Measurements from ENCODE around the gene BMF. TPM values are rescaled to one million over a fixed set of nuclear protein-coding genes. Genes with fewer than 3 reads are reported as not detected.

Gene BMF
- total and polyA plus RNA-seq, 9 donors = 7.5 to 15.3 (median 12.0) TPM

DNA sequence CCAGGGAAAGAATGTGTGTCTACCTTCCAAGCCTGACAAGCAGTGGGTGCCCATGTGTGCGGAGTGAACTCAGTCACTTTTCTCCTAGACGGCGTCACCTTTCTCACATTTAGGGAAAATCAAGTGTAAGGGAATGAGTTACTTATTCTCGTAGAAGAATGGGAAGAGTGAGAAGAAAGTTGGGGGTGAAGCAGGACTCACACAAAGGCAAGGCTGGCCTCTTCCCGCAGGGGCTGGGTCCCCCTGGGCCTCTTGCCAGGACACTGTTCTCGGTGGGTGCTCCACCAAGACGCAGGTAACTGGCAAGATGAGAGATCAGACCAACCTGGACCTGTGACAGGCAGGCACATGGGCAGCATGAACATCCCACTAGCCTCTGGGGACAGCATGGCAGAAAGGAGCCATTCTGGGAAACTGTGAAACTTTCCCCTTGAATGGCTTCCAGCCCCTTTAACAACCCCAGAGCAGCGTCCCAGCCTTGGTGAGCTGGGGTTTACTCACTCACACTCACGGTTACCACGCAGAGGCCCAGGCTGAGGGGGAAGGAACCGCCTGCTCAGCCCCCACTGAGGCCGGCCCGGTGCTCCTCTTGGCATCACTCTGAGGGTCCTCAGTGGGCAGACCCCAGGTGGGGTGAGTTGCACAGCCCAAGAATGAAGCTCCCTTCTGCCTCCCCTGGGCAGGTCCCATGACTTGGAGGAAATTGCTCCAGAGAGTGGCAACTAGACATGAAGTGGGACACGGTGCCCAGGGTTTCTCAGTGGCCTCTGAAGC, 54.7 kb downstream of the BMF start:
- Histone ChIP-seq H3K9me3 (replicated peaks; ENCODE audit: control insufficient read depth, low read depth, low read length) (no peaks in the 10 kb centered on the region), H3K4me3 (ENCODE audit: low read length) (no peak overlapping the region), H3K27me3 (ENCODE audit: control insufficient read depth, insufficient read depth, low read length) (no peaks in the 10 kb centered on the region), H3K4me1 (ENCODE audit: control insufficient read depth, insufficient read depth, low read length) (peaks cover 44% of the 10 kb centered on the region), H3K27ac (ENCODE audit: low read length) (no peak overlapping the region), H3K36me3 (ENCODE audit: control insufficient read depth, insufficient read depth, low read length) (no peaks in the 10 kb centered on the region)
- 46% methylated on average over 10 of the region's 14 CpGs for WGBS (ENCODE audit: insufficient coverage)
- no peak for DNase-seq

DNA sequence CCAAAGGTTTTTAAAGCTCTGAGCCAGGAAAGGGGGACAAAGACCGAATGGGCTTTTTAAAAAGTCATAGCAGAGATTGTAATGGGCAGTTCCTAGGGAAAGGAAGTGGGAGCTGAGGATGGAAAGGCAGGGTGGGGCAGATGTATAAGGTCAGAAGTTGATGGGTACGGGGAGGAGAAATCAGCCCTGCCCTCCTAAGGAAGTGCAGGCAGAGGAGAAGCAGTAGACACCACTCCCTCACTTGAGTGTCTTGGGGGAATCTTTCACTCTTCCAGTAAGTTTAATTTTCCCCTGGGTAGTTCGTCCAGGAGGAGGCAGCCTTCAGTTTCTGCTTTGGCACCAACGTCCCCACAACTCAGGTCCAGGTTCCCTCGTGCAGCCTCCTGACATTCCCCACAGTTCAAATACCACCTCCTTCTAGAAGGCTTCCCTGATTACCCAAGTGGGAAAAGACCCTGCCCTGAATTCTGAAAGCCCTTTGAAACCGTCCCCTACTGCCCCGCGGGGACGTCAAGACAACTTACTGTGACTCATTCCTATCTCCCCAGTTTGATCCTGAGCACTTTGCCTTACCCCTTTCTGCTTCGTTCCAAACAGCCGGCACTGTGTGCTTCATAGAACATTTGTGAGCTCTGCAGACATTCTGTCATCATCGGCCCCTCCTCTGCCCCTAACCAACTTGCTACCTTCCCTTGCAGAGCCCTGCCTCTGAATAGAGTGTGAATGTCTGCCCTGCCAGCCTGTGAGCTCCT, 55.4 kb downstream of the BMF start:
- no peak for DNase-seq
- H3K9me3 ChIP-seq (replicated peaks; ENCODE audit: control insufficient read depth, low read depth, low read length) = no peaks in the 10 kb centered on the region
- H3K4me1 ChIP-seq (ENCODE audit: control insufficient read depth, insufficient read depth, low read length) = peaks cover 52% of the 10 kb centered on the region
- H3K4me3 ChIP-seq (ENCODE audit: low read length) = no peak overlapping the region
- H3K27ac ChIP-seq (ENCODE audit: low read length) = no peak overlapping the region
- no peaks in the 10 kb centered on the region for H3K36me3 ChIP-seq (ENCODE audit: control insufficient read depth, insufficient read depth, low read length)
- 66% methylated on average over 11 of the region's 12 CpGs for WGBS (ENCODE audit: insufficient coverage)
- no peaks in the 10 kb centered on the region for H3K27me3 ChIP-seq (ENCODE audit: control insufficient read depth, insufficient read depth, low read length)

DNA sequence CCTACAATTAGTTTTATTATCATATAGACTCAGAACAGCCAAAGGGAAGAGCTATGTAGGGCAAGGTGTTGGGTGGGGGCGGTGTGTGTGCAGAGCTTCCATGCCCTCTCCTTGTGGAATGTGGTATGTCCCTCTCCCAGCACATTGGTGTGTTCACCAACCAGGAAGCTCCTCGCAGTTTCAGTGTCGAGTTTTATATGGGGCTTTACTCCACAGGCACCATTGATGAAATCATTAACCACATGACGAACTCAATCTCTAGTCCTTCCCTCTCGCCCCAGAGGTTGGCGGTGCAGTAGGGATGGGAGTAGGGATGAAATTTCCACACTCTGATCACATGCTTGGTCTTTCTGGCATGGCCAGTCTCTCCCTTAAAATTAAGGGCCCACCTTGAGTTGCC, 56.1 kb downstream of the BMF start:
- Histone ChIP-seq H3K27ac (ENCODE audit: low read length) (no peak overlapping the region), H3K27me3 (ENCODE audit: control insufficient read depth, insufficient read depth, low read length) (no peaks in the 10 kb centered on the region), H3K4me3 (ENCODE audit: low read length) (no peak overlapping the region), H3K4me1 (ENCODE audit: control insufficient read depth, insufficient read depth, low read length) (peaks cover 58% of the 10 kb centered on the region), H3K36me3 (ENCODE audit: control insufficient read depth, insufficient read depth, low read length) (no peaks in the 10 kb centered on the region), H3K9me3 (replicated peaks; ENCODE audit: control insufficient read depth, low read depth, low read length) (no peaks in the 10 kb centered on the region)
- no peak for DNase-seq
- no CpG with 5 or more reads among the region's 6 CpGs for WGBS (ENCODE audit: insufficient coverage)

DNA sequence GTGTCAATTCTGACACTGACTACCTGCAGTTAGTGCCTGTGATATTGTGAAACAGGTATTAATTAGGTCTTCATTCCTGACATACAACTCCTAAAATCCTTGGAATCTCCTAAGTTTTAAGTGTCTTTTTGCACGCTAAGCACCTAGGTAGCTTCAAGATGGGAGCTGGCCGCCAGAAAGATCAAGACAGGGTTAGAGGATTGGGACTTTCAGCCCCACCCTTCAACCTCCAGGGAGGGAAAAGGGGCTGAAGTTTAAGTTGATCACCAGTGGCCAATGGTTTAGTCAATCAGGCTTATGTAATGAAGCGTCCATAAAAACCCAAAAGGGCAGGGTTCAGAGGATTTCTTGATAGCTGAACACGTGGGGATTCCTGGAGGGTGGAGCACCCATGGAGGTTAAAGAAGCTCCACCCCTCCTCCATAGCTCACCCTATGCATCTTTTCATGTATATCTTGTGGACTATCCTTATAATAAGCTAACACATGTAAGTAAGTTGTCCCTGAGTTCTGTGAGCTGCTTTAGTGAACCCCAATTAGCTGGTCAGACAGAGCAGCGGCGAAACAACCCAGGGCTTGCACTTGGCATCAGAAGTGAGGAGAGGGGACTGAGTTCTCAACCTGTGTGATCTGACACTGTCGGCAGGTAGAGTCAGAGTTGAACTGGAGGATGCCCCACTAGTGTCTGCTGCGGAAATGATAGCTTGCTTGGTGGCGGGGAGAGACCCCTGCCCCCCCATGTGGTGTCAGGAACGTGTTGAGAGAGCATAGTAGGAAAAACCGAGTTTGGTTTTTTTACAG, 56.9 kb downstream of the BMF start:
- no peak overlapping the region for H3K4me3 ChIP-seq (ENCODE audit: low read length)
- H3K9me3 ChIP-seq (replicated peaks; ENCODE audit: control insufficient read depth, low read depth, low read length) = no peaks in the 10 kb centered on the region
- H3K27ac ChIP-seq (ENCODE audit: low read length) = no peak overlapping the region
- peaks cover 66% of the 10 kb centered on the region for H3K4me1 ChIP-seq (ENCODE audit: control insufficient read depth, insufficient read depth, low read length)
- no peaks in the 10 kb centered on the region for H3K27me3 ChIP-seq (ENCODE audit: control insufficient read depth, insufficient read depth, low read length)
- peaks cover 2% of the 10 kb centered on the region for H3K36me3 ChIP-seq (ENCODE audit: control insufficient read depth, insufficient read depth, low read length)
- no peak for DNase-seq
- 91% methylated on average over 5 of the region's 11 CpGs for WGBS (ENCODE audit: insufficient coverage)

GRCh38 chr15:40050788-40051470, 57.8 kb downstream of the BMF start:
- H3K36me3 ChIP-seq (ENCODE audit: control insufficient read depth, insufficient read depth, low read length) = peaks cover 5% of the 10 kb centered on the region
- peak; percentile 75 for DNase-seq
- peaks cover 68% of the 10 kb centered on the region for H3K4me1 ChIP-seq (ENCODE audit: control insufficient read depth, insufficient read depth, low read length)
- H3K27ac ChIP-seq (ENCODE audit: low read length) = no peak overlapping the region
- WGBS (ENCODE audit: insufficient coverage) = 47% methylated on average over 4 of the region's 12 CpGs
- H3K27me3 ChIP-seq (ENCODE audit: control insufficient read depth, insufficient read depth, low read length) = no peaks in the 10 kb centered on the region
- H3K9me3 ChIP-seq (replicated peaks; ENCODE audit: control insufficient read depth, low read depth, low read length) = no peaks in the 10 kb centered on the region
- no peak overlapping the region for H3K4me3 ChIP-seq (ENCODE audit: low read length)

GRCh38 chr15:40048926-40049475, 59.7 kb downstream of the BMF start:
- no peak overlapping the region for H3K4me3 ChIP-seq (ENCODE audit: low read length)
- peak overlapping the region; percentile 26 for H3K27ac ChIP-seq (ENCODE audit: low read length)
- H3K4me1 ChIP-seq (ENCODE audit: control insufficient read depth, insufficient read depth, low read length) = peaks cover 62% of the 10 kb centered on the region
- no peaks in the 10 kb centered on the region for H3K9me3 ChIP-seq (replicated peaks; ENCODE audit: control insufficient read depth, low read depth, low read length)
- peaks cover 5% of the 10 kb centered on the region for H3K36me3 ChIP-seq (ENCODE audit: control insufficient read depth, insufficient read depth, low read length)
- no CpG with 5 or more reads among the region's 3 CpGs for WGBS (ENCODE audit: insufficient coverage)
- DNase-seq = no peak
- H3K27me3 ChIP-seq (ENCODE audit: control insufficient read depth, insufficient read depth, low read length) = no peaks in the 10 kb centered on the region

DNA sequence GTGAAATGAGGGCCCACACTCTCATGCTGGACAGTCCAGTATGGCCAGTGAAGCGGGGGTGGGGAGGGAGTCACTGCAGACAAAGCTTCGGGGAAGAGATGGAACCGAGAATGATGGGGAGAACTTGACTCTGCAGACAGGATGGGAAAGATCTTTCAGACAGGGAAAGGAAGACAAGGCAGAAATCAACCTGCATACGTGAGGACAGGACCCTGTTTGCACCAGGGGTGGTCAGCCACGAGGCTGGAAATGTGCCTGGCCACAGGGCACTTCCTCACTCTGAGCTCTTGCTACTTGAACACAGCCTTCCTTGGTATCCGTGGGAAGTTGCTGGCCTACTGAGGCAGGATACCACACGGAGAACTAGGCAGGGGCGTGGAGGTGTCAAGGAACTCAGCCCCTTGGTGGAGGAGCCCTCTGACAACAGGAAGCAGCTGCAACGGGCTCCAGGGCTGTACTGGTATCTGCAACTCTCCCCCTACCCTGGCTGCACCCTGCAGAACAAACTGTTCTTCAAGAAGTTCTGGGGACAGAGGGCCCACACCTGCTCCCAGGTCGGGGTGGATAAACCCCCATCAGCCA, 60.4 kb downstream of the BMF start:
- Histone ChIP-seq H3K4me1 (ENCODE audit: control insufficient read depth, insufficient read depth, low read length) (peaks cover 55% of the 10 kb centered on the region), H3K4me3 (ENCODE audit: low read length) (no peak overlapping the region), H3K9me3 (replicated peaks; ENCODE audit: control insufficient read depth, low read depth, low read length) (no peaks in the 10 kb centered on the region), H3K27ac (ENCODE audit: low read length) (peak overlapping the region; percentile 81), H3K27me3 (ENCODE audit: control insufficient read depth, insufficient read depth, low read length) (no peaks in the 10 kb centered on the region), H3K36me3 (ENCODE audit: control insufficient read depth, insufficient read depth, low read length) (peaks cover 5% of the 10 kb centered on the region)
- 56% methylated on average over 5 of the region's 10 CpGs for WGBS (ENCODE audit: insufficient coverage)
- DNase-seq = no peak

DNA sequence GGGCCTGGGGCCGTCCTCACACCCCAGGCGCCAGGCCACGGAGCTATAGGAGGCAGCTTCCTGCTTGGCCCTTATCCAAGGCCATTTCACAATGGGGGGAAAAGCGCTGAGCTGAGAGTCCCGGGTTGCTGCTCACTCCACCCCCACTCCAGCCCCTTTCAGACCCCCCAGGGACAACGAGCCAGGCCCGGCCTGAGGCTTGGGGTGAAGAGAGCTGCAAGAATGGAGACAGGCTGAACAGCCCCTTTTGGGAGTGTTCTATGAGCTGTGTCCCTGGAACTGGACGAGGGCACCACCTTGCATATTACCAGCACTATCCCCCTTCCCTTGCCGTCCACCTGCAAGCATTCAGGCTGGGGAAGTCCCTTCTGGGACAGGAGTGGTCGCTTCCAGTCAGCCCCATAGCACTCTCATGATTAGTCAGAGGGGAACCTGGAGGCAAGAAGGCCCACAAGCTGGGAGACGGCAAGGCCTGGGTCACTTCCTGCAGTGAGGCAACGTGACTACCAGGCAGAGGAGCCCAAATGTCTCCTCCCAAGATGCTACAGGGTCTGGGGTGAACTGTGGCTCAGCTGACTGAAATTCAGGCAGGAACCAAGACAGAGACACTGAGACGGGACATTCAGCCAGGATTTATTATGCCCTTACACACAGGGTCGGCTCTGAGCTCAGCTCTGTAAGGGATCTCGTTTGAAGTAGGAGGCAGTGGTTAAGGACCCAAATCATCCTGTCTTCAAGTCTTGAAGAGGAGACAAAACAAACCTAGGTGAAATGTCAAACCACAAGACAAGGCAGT, 61.1 kb downstream of the BMF start:
- Histone ChIP-seq H3K27me3 (ENCODE audit: control insufficient read depth, insufficient read depth, low read length) (no peaks in the 10 kb centered on the region), H3K4me1 (ENCODE audit: control insufficient read depth, insufficient read depth, low read length) (peaks cover 52% of the 10 kb centered on the region), H3K9me3 (replicated peaks; ENCODE audit: control insufficient read depth, low read depth, low read length) (no peaks in the 10 kb centered on the region), H3K27ac (ENCODE audit: low read length) (peak overlapping the region; percentile 81), H3K36me3 (ENCODE audit: control insufficient read depth, insufficient read depth, low read length) (peaks cover 5% of the 10 kb centered on the region), H3K4me3 (ENCODE audit: low read length) (no peak overlapping the region)
- 26% methylated on average over 3 of the region's 15 CpGs for WGBS (ENCODE audit: insufficient coverage)
- peak; percentile 73 for DNase-seq

All from muscle of leg (tissue), 11 donors.